GM13976 (cell line): ENCODE measurements around the gene ANK3.

Source experiments
- DNase-seq: peaks from one replicate; pipeline ENCODE4 v3.0.0; 2012; ENCODE audit warnings: low spot score
- in situ Hi-C: fragments of 300-500 bp; cut with MboI; formaldehyde crosslinking; loops from one replicate; pipeline ENCODE4 v1.12.0; 2022; ENCODE audit warnings: low sequenced_read_pairs, mixed read lengths, inconsistent platforms; ENCODE audit not compliant: unreplicated experiment
- TF ChIP-seq, protein P1 (sequence below): IDR thresholded peaks from 2 replicates; pipeline ENCODE4 v1.5.1; 2012; ENCODE audit warnings: borderline replicate concordance, mild to moderate bottlenecking; ENCODE audit not compliant: insufficient read depth; ENCODE audit errors: extremely low read depth, missing control alignments, control extremely low read depth

The ANK3 gene

DNA sequence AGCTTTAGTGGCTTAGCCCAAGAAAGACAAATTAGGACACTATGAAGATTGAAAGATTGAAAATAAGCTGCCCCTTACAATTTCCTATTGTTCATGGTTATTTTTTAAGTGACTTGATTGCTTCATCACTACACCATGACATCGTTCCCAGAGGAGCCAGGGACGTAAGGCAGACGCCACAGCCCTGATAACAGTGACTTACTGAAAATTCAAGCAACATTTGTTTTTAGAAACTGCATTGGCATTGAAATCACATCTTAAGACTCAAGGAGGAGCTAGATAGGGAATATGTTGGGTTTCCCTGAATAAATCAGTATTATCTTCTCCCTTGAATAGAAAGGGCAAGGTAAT, 38.7 kb upstream of the ANK3 start:
- in situ Hi-C loops, result loop anchor here (25.0 kb wide), 1 partner anchor 316 kb away; no protein-coding TSS in a partner anchor
- no peak for DNase-seq
- TF ChIP-seq, protein P1, sequence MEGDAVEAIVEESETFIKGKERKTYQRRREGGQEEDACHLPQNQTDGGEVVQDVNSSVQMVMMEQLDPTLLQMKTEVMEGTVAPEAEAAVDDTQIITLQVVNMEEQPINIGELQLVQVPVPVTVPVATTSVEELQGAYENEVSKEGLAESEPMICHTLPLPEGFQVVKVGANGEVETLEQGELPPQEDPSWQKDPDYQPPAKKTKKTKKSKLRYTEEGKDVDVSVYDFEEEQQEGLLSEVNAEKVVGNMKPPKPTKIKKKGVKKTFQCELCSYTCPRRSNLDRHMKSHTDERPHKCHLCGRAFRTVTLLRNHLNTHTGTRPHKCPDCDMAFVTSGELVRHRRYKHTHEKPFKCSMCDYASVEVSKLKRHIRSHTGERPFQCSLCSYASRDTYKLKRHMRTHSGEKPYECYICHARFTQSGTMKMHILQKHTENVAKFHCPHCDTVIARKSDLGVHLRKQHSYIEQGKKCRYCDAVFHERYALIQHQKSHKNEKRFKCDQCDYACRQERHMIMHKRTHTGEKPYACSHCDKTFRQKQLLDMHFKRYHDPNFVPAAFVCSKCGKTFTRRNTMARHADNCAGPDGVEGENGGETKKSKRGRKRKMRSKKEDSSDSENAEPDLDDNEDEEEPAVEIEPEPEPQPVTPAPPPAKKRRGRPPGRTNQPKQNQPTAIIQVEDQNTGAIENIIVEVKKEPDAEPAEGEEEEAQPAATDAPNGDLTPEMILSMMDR, result no peak

DNA sequence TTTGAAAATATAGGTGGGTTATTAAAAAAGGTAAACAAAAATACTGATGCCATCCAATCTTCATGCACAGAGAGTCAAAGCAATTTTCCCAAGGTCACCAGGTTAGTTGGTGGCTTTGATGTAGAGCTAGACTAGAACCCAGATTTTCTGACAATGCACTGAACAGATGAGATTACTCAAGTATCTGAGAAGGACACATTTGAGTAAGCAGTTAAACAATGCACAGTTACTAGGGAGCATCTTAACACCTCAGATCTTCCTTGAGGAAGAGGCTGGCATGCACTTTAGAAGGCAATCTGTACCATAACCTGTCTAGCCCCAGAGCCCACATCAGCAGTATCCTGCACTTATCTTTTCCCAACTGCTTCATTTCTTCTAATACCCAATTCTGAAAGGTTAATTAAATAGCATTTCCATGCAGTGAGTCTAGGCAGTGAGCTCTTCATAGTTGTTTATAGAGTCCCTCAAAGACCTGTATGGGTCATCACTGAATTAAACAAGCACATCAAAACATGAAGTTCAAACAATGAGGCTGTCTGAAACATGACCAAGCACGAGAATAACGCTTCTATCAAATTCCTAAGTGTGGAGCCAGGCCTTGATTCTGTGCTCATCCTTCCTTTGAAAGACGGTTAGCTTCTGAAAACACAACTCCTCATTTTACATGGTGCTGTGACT, 38.2 kb upstream of the ANK3 start:
- TF ChIP-seq, protein P1, result no peak
- in situ Hi-C loops, result loop anchor here (25.0 kb wide), 1 partner anchor 316 kb away; no protein-coding TSS in a partner anchor
- no peak for DNase-seq

DNA sequence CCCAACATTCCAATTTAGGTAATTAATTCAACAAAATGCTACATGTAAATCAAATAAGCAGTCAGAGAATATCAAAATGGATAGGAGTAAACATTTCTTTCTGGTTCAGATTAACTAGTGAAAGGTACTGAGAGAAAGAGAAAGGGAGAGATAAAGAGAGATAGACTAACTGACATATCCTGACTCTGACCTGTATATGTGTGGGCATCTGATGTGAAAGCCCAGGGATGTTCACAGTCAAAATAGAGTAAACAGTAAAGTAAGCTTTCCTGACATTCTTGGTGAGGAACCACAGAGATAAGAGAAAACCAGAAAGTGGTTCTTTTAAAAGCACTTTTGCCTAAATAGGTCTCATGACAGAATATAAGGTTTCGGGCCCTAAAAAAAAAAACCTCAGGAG, 37.5 kb upstream of the ANK3 start:
- in situ Hi-C loops, result loop anchor here (25.0 kb wide), 1 partner anchor 315 kb away; no protein-coding TSS in a partner anchor
- no peak for DNase-seq
- TF ChIP-seq, protein P1, result no peak

DNA sequence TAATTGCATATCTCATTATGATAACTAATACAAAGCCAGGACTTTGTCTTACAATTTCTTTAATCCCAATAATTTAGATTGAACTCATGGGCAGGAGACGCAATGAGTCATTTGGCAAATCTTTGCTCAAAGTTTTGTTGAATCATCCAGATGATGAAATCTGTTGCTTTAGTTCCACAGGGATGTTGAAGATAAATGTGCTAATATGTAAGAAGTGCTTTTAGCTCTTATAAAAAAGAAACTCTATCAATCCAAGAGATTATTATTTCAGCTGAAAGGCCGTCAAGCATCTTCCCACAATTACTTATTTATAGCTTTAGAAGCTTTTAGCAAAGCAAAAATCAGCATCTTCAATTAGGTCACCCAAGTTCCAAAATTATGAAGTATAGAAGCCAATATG, 36.8 kb upstream of the ANK3 start:
- TF ChIP-seq, protein P1, result no peak
- no peak for DNase-seq
- in situ Hi-C loops, result loop anchor here (25.0 kb wide), 1 partner anchor 314 kb away; no protein-coding TSS in a partner anchor

DNA sequence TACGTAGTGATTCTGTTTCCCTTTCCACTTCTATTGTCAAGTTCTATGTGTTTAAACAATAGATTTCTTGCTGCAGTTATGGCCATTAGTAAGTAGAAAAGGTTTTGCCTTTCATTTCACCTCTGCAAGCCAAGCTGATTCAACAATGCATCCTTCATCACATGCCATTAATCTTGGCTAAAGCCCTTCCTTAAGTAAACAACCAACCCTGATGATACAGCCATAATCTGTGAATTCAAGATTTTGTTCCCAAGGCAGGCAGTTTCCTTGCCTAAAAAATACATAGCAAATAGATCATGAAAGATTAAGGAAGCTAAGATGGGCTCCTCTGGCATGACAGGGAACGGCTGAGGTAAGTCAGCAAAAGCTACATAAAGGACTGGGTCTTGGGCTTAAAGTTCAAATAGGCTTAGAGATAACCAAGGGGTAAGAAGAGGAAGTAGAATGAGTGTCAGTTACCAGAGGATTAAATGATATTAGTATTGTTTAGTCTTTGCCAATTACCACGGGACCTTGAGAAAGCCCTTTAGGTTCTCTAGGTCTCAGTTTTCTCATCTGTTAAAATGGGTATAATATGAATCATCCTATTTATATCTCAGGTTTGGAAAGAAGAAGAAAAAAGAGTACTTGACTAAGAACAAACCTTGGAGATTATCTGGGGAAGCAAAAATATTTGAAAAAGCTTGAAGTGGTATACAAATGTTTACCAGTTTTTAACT, 35.9 kb upstream of the ANK3 start:
- in situ Hi-C loops, result loop anchor here (25.0 kb wide), 1 partner anchor 313 kb away; no protein-coding TSS in a partner anchor
- DNase-seq, result no peak

DNA sequence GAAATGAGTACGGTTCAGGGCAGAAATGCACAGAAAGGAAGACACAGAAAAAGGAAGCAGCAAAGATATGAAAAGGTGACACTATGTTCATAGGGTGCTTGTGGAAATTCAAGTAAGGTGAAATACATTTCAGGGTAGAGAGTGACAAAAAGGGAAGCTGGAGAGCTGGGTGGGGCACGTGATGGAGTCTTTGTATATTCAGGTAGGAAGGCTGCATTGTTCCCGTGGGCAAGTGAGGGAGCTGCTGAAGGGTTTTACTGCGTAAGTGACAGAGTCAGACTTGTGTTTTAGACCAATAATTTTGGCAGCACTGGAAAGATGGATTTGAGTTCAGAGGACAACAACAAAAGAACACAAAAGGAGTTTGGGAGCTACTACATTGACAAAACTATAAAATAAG, 35.3 kb upstream of the ANK3 start:
- TF ChIP-seq, protein P1, result no peak
- in situ Hi-C loops, result loop anchor here (25.0 kb wide), 1 partner anchor 313 kb away; no protein-coding TSS in a partner anchor
- DNase-seq, result no peak

More for the DNA sequence above, 35.9 kb upstream of the ANK3 start:
- TF ChIP-seq, protein P1, result no peak
